Lower leg skin (tissue), 3 donors: ENCODE data around the gene FOXL3.

Experiments
- POLR2A ChIP-seq, 2 donors: fragments of 450-650 bp; IDR thresholded peaks; one replicate each; pipeline ENCODE4 v1.6.1; 2016 to 2017; ENCODE audit warnings: antibody characterized with exemption in 2 of 2, mild to moderate bottlenecking in 1 of 2, moderate library complexity in 1 of 2
- TF ChIP-seq, protein P1 (sequence below), 3 donors: fragments of 450-650 bp; IDR thresholded peaks; one replicate each; pipeline ENCODE4 v1.5.1; 2016; ENCODE audit warnings: antibody characterized with exemption in 3 of 3, mild to moderate bottlenecking in 3 of 3, moderate library complexity in 2 of 3

DNA sequence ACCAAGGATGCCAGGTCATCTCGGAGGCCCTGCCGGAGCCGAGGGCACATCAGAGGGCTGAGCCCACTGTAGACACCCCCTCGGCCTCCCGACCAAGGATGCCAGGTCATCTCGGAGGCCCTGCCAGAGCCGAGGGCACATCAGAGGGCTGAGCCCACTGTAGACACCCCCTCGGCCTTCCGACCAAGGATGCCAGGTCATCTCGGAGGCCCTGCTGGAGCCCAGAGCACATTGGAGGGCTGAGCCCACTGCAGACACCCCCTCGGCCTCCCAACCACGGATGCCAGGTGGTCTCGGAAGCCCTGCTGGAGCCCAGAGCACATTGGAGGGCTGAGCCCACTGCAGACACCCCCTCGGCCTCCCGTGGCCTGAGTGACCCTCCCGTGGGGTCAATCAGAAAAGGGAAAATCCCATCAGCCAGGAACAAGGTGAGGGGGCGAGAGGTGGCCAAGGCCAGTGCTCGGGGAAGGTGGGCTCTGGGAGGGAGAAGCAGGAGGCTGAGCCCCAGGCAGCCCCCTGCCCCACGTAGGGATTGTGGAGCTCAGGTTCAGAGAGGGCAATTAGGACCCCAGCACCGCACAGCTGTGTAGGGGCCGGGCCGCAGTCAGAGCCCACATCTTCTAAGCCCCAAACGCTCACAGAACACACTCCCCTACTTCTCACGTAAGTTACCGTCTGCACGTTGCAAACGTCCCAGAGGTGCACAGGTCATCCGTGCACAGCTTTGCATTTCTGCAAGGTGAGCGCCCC is 37.6 kb upstream of the FOXL3 start:
- no peak for TF ChIP-seq POLR2A (IDR thresholded peaks at IDR 0.05)
- TF ChIP-seq, protein P1, sequence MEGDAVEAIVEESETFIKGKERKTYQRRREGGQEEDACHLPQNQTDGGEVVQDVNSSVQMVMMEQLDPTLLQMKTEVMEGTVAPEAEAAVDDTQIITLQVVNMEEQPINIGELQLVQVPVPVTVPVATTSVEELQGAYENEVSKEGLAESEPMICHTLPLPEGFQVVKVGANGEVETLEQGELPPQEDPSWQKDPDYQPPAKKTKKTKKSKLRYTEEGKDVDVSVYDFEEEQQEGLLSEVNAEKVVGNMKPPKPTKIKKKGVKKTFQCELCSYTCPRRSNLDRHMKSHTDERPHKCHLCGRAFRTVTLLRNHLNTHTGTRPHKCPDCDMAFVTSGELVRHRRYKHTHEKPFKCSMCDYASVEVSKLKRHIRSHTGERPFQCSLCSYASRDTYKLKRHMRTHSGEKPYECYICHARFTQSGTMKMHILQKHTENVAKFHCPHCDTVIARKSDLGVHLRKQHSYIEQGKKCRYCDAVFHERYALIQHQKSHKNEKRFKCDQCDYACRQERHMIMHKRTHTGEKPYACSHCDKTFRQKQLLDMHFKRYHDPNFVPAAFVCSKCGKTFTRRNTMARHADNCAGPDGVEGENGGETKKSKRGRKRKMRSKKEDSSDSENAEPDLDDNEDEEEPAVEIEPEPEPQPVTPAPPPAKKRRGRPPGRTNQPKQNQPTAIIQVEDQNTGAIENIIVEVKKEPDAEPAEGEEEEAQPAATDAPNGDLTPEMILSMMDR (IDR thresholded peaks at IDR 0.05): no peak
